ENCODE measurements around the gene A2M.

Gene A2M

DNA sequence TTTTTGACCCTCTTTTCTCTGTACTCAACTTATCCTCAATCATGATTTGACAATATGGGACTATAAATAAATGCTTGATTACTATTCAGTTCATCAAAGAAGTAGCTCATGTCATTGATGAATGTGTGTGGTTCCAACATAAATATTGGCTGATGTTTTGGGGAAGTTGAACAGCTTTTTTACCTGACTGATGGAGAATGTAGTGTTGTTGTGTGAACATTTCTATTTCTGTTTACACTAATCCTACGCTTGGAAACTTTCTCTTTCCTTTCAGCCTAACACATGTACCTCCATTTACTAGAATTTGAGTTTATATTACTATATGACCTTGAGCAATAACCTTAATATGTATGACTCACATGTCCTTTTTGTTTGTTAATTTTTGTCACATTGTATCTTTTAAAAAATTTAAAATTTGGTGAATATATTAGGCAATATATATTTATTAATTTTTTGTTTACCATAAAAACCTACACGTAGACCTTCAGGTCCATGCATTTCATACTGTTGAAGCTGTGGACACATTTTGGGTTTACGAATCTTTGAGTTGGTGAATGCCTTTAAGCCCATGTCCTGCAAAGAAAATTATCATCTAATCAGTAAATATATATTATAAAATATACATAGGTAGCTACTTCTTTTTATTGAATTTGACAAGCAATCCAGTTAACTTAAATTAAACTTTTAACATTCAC is 21.1 kb downstream of the A2M start:
- Histone ChIP-seq H3K27me3 (ENCODE audit: insufficient read depth, low read depth, severe bottlenecking) (no peaks in the 10 kb centered on the region), H3K4me3 (ENCODE audit: low read depth, low read length) (no peak overlapping the region), H3K27ac (no peak overlapping the region), H3K36me3 (no peaks in the 10 kb centered on the region), H3K9me3 (ENCODE audit: severe bottlenecking) (no peaks in the 10 kb centered on the region)
- no peak for DNase-seq
- TF ChIP-seq, protein P1, sequence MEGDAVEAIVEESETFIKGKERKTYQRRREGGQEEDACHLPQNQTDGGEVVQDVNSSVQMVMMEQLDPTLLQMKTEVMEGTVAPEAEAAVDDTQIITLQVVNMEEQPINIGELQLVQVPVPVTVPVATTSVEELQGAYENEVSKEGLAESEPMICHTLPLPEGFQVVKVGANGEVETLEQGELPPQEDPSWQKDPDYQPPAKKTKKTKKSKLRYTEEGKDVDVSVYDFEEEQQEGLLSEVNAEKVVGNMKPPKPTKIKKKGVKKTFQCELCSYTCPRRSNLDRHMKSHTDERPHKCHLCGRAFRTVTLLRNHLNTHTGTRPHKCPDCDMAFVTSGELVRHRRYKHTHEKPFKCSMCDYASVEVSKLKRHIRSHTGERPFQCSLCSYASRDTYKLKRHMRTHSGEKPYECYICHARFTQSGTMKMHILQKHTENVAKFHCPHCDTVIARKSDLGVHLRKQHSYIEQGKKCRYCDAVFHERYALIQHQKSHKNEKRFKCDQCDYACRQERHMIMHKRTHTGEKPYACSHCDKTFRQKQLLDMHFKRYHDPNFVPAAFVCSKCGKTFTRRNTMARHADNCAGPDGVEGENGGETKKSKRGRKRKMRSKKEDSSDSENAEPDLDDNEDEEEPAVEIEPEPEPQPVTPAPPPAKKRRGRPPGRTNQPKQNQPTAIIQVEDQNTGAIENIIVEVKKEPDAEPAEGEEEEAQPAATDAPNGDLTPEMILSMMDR (IDR thresholded peaks at IDR 0.05; ENCODE audit: low read depth, low read length): no peak

DNA sequence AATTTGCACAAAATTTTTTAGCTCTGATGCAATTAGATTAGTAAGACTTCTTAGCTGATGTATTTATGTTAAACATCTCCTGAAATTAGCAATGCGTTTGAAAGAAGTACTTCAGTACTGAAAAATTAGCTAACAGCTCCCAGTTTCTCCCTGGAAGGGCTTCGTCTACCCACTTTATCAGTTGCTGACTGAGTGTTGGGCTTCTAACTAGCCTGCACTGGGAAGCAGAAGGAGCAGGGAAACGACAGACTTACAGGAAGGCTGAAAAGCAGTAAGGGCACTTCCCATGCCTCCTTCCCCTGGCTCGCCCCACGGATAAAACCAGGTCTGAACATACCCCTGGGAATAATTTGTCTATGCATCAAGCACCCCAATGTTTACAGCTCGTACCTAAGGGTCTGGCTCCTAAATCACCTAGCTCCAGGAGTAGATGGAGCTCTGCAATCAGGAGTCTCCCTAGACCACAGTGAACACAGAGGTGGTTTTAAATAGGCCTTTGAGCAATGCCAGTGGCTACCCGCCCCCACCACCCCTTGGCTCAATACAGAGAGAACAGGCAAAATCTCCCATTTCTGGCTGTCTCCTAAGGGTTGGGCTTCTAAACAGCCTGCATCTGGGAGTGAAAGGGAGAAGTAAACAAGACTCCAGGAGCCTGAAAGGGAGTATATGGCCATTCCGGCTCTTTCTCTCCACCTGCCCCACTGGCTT is 23.7 kb downstream of the A2M start:
- DNase-seq: no peak
- Histone ChIP-seq H3K9me3 (ENCODE audit: severe bottlenecking) (no peaks in the 10 kb centered on the region), H3K36me3 (no peaks in the 10 kb centered on the region), H3K27me3 (ENCODE audit: insufficient read depth, low read depth, severe bottlenecking) (no peaks in the 10 kb centered on the region), H3K4me3 (ENCODE audit: low read depth, low read length) (no peak overlapping the region), H3K27ac (no peak overlapping the region)
- TF ChIP-seq, protein P1 (IDR thresholded peaks at IDR 0.05; ENCODE audit: low read depth, low read length): no peak

DNA sequence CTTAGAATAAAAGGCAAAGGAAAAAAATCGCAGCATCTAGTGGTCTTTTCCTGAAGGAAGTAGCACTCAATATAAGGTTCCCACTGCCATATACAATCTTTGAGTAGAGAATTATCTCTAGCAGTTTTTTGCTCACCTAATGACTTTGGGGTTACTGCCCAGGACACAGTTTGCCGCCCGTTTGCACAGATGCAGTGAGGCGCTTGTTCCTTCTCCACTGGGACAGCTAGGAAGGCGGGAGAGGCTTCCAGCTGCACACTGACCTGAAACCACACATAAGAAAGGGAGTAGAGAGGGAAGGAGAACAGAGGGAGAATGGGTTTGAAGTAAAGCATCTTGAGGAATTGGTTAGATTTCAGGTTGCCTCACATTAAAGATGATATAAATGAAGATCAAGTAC is 25.5 kb downstream of the A2M start:
- Histone ChIP-seq H3K36me3 (no peaks in the 10 kb centered on the region), H3K4me3 (ENCODE audit: low read depth, low read length) (no peak overlapping the region), H3K9me3 (ENCODE audit: severe bottlenecking) (no peaks in the 10 kb centered on the region), H3K27ac (no peak overlapping the region), H3K27me3 (ENCODE audit: insufficient read depth, low read depth, severe bottlenecking) (no peaks in the 10 kb centered on the region)
- TF ChIP-seq, protein P1 (IDR thresholded peaks at IDR 0.05; ENCODE audit: low read depth, low read length): no peak
- no peak for DNase-seq

DNA sequence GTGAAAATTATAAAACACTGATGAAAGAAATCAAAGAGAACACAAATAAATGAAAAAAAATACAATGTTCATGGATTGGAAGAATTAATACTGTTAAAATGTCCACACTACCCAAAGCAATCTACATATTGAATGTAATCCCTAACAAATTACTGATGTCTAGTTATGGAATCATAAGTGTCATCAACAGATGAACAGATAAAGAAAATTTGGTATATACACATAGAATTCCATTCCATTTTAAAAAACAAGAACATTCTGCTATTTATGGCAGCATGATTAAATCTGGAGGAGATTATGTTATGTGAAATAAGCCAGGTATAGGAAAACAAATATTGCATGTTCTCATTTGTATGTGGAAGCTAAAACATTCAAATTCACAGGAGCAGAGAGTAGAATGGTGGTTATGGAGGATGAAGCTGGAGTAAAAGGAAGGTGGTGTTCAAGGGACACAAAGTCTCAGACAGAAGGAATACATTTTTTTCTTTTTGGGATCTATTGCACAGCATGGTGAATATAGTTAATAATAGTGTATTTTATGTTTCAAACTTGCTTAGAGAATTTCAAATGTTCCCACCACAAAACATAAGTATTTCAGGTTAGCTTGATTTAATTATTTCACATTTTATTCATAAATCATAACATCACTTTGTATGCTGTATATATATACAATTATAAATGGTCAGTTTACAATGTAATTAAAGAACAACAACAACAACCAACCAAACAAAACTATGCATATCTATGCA is 28.5 kb downstream of the A2M start:
- no peak for DNase-seq
- no peaks in the 10 kb centered on the region for H3K9me3 ChIP-seq (ENCODE audit: severe bottlenecking)
- no peaks in the 10 kb centered on the region for H3K27me3 ChIP-seq (ENCODE audit: insufficient read depth, low read depth, severe bottlenecking)
- H3K27ac ChIP-seq: no peak overlapping the region
- no peaks in the 10 kb centered on the region for H3K36me3 ChIP-seq
- TF ChIP-seq, protein P1 (IDR thresholded peaks at IDR 0.05; ENCODE audit: low read depth, low read length): no peak
- no peak overlapping the region for H3K4me3 ChIP-seq (ENCODE audit: low read depth, low read length)

DNA sequence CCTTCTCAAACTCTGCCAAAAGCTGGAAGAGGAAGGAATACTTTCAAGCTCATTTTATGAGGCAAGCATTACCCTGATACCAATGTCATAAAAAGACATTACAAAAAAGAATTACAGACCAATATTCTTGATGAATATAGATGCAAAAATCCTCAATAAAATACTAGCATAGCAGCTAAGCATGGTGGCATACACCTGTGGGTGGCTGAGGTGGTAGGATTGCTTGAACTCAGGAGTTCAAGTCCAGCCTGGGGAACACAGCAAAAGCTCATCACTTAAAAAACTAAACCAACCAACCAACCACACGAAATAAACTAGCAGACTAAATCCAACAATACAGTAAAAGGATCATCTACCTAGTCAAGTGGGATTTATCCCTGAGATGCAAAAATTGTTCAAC is 29.6 kb downstream of the A2M start:
- DNase-seq: no peak
- H3K27ac ChIP-seq: no peak overlapping the region
- no peak overlapping the region for H3K4me3 ChIP-seq (ENCODE audit: low read depth, low read length)
- no peaks in the 10 kb centered on the region for H3K27me3 ChIP-seq (ENCODE audit: insufficient read depth, low read depth, severe bottlenecking)
- TF ChIP-seq, protein P1 (IDR thresholded peaks at IDR 0.05; ENCODE audit: low read depth, low read length): no peak
- H3K9me3 ChIP-seq (ENCODE audit: severe bottlenecking): no peaks in the 10 kb centered on the region
- no peaks in the 10 kb centered on the region for H3K36me3 ChIP-seq

All from WERI-Rb-1 (cell line).